Left lung (tissue), 10 donors: ENCODE measurements around the gene SPO11. TPM values are rescaled to one million over a fixed set of nuclear protein-coding genes. Genes with fewer than 3 reads are reported as not detected.
A peak's percentile ranks its signal among the peaks of the same experiment; 100 is the strongest.

ENCODE experiments used
- ATAC-seq: fragments of 200-7000 bp; cut with Tn5 transposase; one replicate; pipeline ENCODE4 v1.9.1; 2020; ENCODE audit warnings: moderate library complexity
- DNase-seq, 4 donors: peaks; one replicate each; pipeline ENCODE4 v3.0.0-alpha.2; 2013 to 2020
- H3K27ac ChIP-seq, 2 donors: fragments of 200-600 bp; sonication (generic) in 1 of 2; one replicate each; pipeline versions ENCODE4 v1.5.0 to v1.8.0; 2020 to 2021
- H3K27me3 ChIP-seq, 2 donors: fragments of 200-600 bp; sonication (generic) in 1 of 2; one replicate each; pipeline versions ENCODE4 v1.5.0 to v1.8.0; 2020 to 2021
- H3K36me3 ChIP-seq, 2 donors: fragments of 200-600 bp; sonication (generic) in 1 of 2; one replicate each; pipeline versions ENCODE4 v1.5.0 to v1.8.0; 2020 to 2021
- H3K4me1 ChIP-seq, 2 donors: fragments of 200-600 bp; one replicate each; pipeline ENCODE4 v1.8.0; 2021
- H3K4me3 ChIP-seq, 2 donors: fragments of 200-600 bp; sonication (generic) in 1 of 2; one replicate each; pipeline versions ENCODE4 v1.5.0 to v1.8.0; 2020 to 2021; ENCODE audit warnings: mild to moderate bottlenecking in 1 of 2
- H3K9me3 ChIP-seq, 2 donors: fragments of 200-600 bp; sonication (generic) in 1 of 2; one replicate each; pipeline versions ENCODE4 v1.5.0 to v1.8.0; 2020 to 2021
- CTCF ChIP-seq, 2 donors: fragments of 200-600 bp; sonication (generic) in 1 of 2; IDR thresholded peaks; one replicate each; pipeline versions ENCODE4 v1.5.0 to v1.8.0; 2021; ENCODE audit warnings: antibody characterized with exemption in 2 of 2
- intact Hi-C, 2 donors: fragments of 100-400 bp; cut with DNase I; formaldehyde crosslinking; loops; one replicate each; pipeline versions ENCODE4 v1.11.2 to v1.14.2; 2022
- polyA plus RNA-seq, 6 donors: library from polyadenylated mRNA; unstranded; fragments of 120-200 nt; gene quantifications; one replicate each; pipeline ENCODE4 v1.2.1, GENCODE V29; 2013; ENCODE audit not compliant: insufficient read length in 6 of 6
- total RNA-seq, 2 donors: library from RNA; stranded (reverse); fragmentation: NEBNext Ultra II Directional; extraction: Animal tissue kit (Norgen Biotek cat#: 25700); gene quantifications; one replicate each; pipeline ENCODE4 v1.2.1, GENCODE V29; 2021
- donor health status: DM: no; HTN: yes; CAD: no.
- donor health status: DM: no; HTN: no; CAD: no.

SPO11 gene
- total and polyA plus RNA-seq, 8 donors = not detected

DNA sequence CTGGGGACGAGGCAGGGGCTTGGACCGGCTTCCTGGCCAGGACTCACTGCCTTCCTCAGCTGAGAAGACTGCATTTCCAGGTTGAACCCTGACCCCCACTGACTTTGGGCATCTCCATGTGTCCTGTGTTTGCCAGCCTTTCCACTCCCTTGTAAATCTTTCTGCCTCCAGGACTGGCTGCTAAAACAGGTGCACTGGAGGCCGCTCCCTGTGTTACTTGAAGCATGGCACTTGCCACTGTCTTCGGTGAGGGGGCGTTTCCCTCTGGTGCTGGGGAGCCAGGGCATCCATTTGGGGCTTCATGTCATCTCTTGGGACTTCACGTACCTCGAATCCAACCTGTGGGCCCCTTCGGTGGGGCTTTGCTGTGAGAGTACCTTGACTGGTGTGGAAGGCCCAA lies 54.9 kb downstream of the SPO11 start:
- no peak overlapping the region for H3K4me3 ChIP-seq
- intact Hi-C loops = loop anchor here (5.0 to 10.0 kb wide), 3 partner anchors 108 to 200 kb away; no protein-coding TSS in a partner anchor
- no peak for ATAC-seq
- H3K4me1 ChIP-seq = peaks cover 0 to 22% of the 10 kb centered on the region in 2 donors
- DNase-seq = peak in 1 of 4 donors; percentile 35
- H3K36me3 ChIP-seq = peaks cover 0 to 9% of the 10 kb centered on the region in 2 donors
- H3K27ac ChIP-seq = peak overlapping the region in 1 of 2 donors; percentile 41
- no peaks in the 10 kb centered on the region for H3K27me3 ChIP-seq
- no peaks in the 10 kb centered on the region for H3K9me3 ChIP-seq
- TF ChIP-seq CTCF (IDR thresholded peaks at IDR 0.05) = no peak

DNA sequence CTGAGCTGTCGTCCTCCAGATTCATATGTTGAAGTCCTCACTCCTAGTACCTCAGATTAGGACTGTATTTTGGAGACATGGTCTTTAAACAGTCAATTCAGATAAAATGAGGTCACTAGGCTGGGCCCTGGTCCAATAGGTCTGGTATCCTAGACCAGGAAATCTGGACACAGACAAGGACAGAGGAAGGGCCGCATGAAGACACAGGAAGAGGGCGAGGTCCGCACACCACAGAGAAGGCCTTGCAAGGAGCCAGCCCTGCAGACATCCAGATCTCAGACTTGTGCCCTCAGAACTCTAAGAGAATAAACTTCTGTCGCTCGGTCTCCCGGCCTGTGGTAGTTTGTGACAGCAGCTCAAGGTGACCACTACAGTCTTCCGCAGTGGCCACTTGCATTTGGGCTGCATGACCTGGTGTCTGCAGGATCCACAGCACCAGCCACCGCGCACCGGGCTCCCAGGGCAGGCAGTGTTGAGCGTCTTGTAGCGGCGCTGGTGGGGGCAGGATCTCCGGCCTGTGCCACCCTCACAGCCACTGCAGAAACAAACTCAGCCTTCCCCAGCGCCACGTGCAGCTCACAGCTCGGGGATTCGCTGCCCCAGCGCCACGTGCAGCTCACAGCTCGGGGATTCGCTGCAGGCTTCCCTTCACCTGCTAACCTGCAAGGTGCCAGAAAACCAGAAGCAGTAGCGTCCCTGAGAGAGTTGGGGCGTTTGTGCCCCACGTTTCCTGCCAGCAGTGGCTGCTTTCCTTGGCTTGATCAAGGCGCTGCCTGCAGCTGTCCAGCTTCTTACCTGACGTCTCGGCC lies 55.6 kb downstream of the SPO11 start:
- H3K9me3 ChIP-seq = no peaks in the 10 kb centered on the region
- no peak for ATAC-seq
- peak overlapping the region in 1 of 2 donors; percentile 57 for H3K27ac ChIP-seq
- intact Hi-C loops = loop anchor here (5.0 to 10.0 kb wide), 3 partner anchors 107 to 200 kb away; no protein-coding TSS in a partner anchor
- H3K27me3 ChIP-seq = no peaks in the 10 kb centered on the region
- no peak overlapping the region for H3K4me3 ChIP-seq
- peaks cover 0 to 7% of the 10 kb centered on the region in 2 donors for H3K36me3 ChIP-seq
- TF ChIP-seq CTCF (IDR thresholded peaks at IDR 0.05) = no peak
- H3K4me1 ChIP-seq = peaks cover 0 to 29% of the 10 kb centered on the region in 2 donors
- DNase-seq = peak in 2 of 4 donors; percentile 31 to 68

DNA sequence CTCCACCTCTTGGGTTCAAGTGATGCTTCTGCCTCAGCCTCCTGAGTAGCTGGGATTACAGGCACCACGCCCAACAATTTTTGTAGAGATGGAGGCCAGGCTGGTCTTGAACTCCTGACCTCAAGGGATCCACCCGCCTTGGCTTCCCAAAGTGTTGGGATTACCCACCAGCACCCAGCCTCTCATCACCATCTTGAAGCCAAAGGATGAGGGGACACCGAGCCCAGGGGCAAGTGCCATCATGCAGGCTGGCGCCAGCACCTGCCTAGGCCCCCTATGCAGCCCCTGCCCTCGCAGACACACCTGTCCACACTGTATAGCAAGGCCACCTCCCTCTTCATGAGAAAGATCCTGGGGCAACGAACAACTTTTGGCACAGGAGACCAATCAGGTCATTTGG lies 56.3 kb downstream of the SPO11 start:
- DNase-seq (peak in 1 of 4 donors; percentile 60), ATAC-seq (no peak)
- no peak for TF ChIP-seq CTCF (IDR thresholded peaks at IDR 0.05)
- H3K4me1 ChIP-seq = peaks cover 0 to 36% of the 10 kb centered on the region in 2 donors
- no peaks in the 10 kb centered on the region for H3K9me3 ChIP-seq
- H3K36me3 ChIP-seq = no peaks in the 10 kb centered on the region
- intact Hi-C loops = loop anchor here in 1 of 2 donors (10.0 kb wide), 1 partner anchor 199 kb away; no protein-coding TSS in a partner anchor
- H3K27me3 ChIP-seq = no peaks in the 10 kb centered on the region
- peak overlapping the region in 1 of 2 donors; percentile 57 for H3K27ac ChIP-seq
- H3K4me3 ChIP-seq = no peak overlapping the region

GRCh38 chr20:57386762-57387161 lies 57.2 kb downstream of the SPO11 start:
- peaks cover 0 to 37% of the 10 kb centered on the region in 2 donors for H3K4me1 ChIP-seq
- no peaks in the 10 kb centered on the region for H3K9me3 ChIP-seq
- H3K4me3 ChIP-seq = no peak overlapping the region
- H3K27ac ChIP-seq = no peak overlapping the region
- intact Hi-C loops = loop anchor here in 1 of 2 donors (10.0 kb wide), 1 partner anchor 198 kb away; no protein-coding TSS in a partner anchor
- H3K36me3 ChIP-seq = no peaks in the 10 kb centered on the region
- peak in 1 of 4 donors; percentile 28 for DNase-seq
- no peak for ATAC-seq
- no peak for TF ChIP-seq CTCF (IDR thresholded peaks at IDR 0.05)
- H3K27me3 ChIP-seq = no peaks in the 10 kb centered on the region

DNA sequence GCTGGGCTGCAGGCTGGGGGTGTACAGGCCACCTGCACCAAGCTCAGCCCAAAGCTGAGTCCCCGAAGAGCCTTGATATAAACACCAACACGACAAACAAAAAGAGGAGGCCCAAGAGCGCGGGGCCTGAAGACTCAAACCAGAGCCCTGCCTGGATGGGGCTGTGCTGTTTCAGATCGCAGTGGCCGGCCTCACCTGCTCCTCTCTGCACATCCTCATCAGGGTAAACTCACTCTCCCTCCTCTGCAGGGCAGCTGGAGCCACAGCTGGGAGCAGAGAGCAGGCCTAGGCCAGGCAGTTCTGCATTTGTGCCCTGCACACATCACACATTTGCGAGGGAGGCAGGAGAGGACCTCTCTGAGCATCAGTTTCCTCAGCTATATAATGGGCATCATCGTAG lies 57.9 kb downstream of the SPO11 start:
- no peaks in the 10 kb centered on the region for H3K9me3 ChIP-seq
- no peak overlapping the region for H3K4me3 ChIP-seq
- TF ChIP-seq CTCF (IDR thresholded peaks at IDR 0.05) = no peak
- DNase-seq (peak in 2 of 4 donors; percentile 24 to 54), ATAC-seq (no peak)
- no peaks in the 10 kb centered on the region for H3K36me3 ChIP-seq
- peaks cover 0 to 39% of the 10 kb centered on the region in 2 donors for H3K4me1 ChIP-seq
- H3K27ac ChIP-seq = no peak overlapping the region
- intact Hi-C loops = loop anchor here in 1 of 2 donors (10.0 kb wide), 1 partner anchor 197 kb away; no protein-coding TSS in a partner anchor
- no peaks in the 10 kb centered on the region for H3K27me3 ChIP-seq
